Thoracic aorta (tissue), 2 donors: Measurements from ENCODE around the gene MDFIC2. TPM values are rescaled to one million over a fixed set of nuclear protein-coding genes. Genes with fewer than 3 reads are reported as not detected.
A peak's percentile ranks its signal among the peaks of the same experiment; 100 is the strongest.

ENCODE experiments used
- ATAC-seq: fragments of 150-250 bp; one replicate; pipeline ENCODE4 v1.8.0; 2017; ENCODE audit warnings: low read depth; ENCODE audit not compliant: insufficient number of reproducible peaks, low FRiP score
- DNase-seq: peaks from one replicate; pipeline ENCODE4 v3.0.0-alpha.2; 2020; ENCODE audit warnings: low spot score
- H3K27ac ChIP-seq, 2 donors: fragments of 200-600 bp; sonication (generic); 1 replicate in 1 of 2; 2 replicates in 1 of 2; pipeline ENCODE4 v1.5.1; 2016; ENCODE audit warnings: mild to moderate bottlenecking in 2 of 2, moderate library complexity in 2 of 2
- H3K27me3 ChIP-seq: fragments of 200-600 bp; sonication (generic); replicated peaks from 2 replicates; pipeline ENCODE4 v1.6.0; 2016; ENCODE audit warnings: mild to moderate bottlenecking; ENCODE audit not compliant: insufficient read depth
- H3K36me3 ChIP-seq: fragments of 200-600 bp; sonication (generic); one replicate; pipeline ENCODE4 v1.5.1; 2016
- H3K4me1 ChIP-seq, 2 donors: fragments of 200-600 bp; sonication (generic); 1 replicate in 1 of 2; 2 replicates in 1 of 2; pipeline versions ENCODE4 v1.5.1 to v1.6.0; 2016; ENCODE audit warnings: low read depth in 2 of 2, mild to moderate bottlenecking in 1 of 2; ENCODE audit not compliant: control insufficient read depth in 1 of 2
- H3K4me3 ChIP-seq: fragments of 200-600 bp; sonication (generic); 2 replicates; pipeline ENCODE4 v1.5.1; 2016; ENCODE audit warnings: mild to moderate bottlenecking
- H3K9me3 ChIP-seq: fragments of 200-600 bp; sonication (generic); 2 replicates; pipeline ENCODE4 v1.5.1; 2016
- total RNA-seq, 2 donors: library from RNA; depleted of rRNA; stranded (reverse); fragments of >200 nt; gene quantifications; one replicate each; pipeline versions ENCODE4 v1.1.0 to v1.2.3, GENCODE V29; 2016
- TF ChIP-seq, protein P1 (sequence below): fragments of 200-600 bp; sonication (generic); IDR thresholded peaks from one replicate; pipeline ENCODE4 v1.5.1; 2019; ENCODE audit warnings: antibody characterized with exemption

MDFIC2 gene
- not detected for total RNA-seq

DNA sequence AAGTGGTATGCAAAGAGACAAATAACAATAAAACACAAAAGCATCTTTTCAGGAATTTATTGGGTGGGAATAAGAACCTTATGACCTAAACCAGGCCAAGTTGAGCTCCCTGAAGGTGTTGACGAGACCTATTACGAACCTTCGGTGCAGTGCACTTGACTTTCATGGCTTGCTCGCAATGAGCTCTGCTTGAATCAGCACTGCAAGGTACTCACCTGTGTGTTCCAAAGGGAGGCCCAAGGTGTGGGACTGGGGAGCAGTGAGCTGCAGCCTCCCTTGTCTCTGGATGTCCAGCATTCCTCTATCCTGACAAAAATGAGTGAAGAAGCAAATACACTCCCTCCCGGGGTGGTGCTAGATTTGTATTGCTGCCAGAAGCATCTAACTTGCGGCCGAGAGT is at the start of gene MDFIC2:
Gene MDFIC2, minus strand, starts transcription at position 303 of the 400 bp plus-strand sequence. CDS start 665 bp downstream, outside the sequence.
- Histone ChIP-seq H3K4me3 (no peak within 1 kb of the TSS), H3K27me3 (no peaks in the 10 kb centered on the region), H3K4me1 (no peaks in the 10 kb centered on the region), H3K27ac (no peak within 1 kb of the TSS), H3K9me3 (no peaks in the 10 kb centered on the region), H3K36me3 (no peaks in the 10 kb centered on the region)
- ATAC-seq (no peak), DNase-seq (no peak)
- TF ChIP-seq, protein P1, sequence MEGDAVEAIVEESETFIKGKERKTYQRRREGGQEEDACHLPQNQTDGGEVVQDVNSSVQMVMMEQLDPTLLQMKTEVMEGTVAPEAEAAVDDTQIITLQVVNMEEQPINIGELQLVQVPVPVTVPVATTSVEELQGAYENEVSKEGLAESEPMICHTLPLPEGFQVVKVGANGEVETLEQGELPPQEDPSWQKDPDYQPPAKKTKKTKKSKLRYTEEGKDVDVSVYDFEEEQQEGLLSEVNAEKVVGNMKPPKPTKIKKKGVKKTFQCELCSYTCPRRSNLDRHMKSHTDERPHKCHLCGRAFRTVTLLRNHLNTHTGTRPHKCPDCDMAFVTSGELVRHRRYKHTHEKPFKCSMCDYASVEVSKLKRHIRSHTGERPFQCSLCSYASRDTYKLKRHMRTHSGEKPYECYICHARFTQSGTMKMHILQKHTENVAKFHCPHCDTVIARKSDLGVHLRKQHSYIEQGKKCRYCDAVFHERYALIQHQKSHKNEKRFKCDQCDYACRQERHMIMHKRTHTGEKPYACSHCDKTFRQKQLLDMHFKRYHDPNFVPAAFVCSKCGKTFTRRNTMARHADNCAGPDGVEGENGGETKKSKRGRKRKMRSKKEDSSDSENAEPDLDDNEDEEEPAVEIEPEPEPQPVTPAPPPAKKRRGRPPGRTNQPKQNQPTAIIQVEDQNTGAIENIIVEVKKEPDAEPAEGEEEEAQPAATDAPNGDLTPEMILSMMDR, result no peak

DNA sequence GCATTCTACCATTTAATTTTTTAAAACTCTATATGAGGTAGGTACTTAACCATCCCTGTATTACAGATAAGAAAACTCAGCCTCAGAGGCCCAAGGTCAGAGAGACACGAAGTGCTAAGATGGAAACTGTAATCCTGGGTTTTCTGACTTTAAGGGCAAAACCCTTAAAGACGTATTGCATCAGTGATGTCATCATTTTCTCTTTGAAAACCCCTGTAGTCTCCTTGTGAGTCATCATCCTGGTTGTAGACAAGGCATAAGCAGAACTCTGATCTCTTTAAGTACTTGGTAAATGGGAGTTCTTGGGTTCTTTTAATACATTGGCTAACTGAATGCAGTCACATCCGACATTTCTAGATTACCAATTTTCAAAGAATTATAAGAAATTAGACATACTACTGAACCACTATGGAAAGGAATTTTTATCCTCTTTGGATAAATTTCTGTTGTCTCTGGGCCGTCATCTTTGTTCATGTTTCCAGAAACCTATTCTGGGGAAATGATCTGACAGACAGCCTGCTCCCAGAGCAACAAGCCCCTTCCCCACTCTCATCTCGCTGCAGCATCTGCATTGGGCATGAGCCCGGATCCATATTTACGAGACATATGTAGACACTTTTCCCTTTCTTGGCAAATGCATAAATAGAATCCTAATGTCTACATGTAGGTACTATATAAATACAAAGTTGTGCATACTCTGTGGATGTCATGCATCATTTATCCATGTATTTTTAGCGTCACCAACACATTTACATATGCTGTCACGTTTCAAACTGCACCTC is 48.7 kb upstream of the MDFIC2 start:
- H3K36me3 ChIP-seq, result no peaks in the 10 kb centered on the region
- ATAC-seq (no peak), DNase-seq (no peak)
- H3K4me3 ChIP-seq, result no peak overlapping the region
- TF ChIP-seq, protein P1, result no peak
- H3K9me3 ChIP-seq, result no peaks in the 10 kb centered on the region
- H3K27ac ChIP-seq, result no peak overlapping the region
- no peaks in the 10 kb centered on the region for H3K4me1 ChIP-seq
- no peaks in the 10 kb centered on the region for H3K27me3 ChIP-seq

GRCh38 chr3:70359711-70360110 is 47.3 kb upstream of the MDFIC2 start:
- Histone ChIP-seq H3K4me3 (no peak overlapping the region), H3K36me3 (no peaks in the 10 kb centered on the region), H3K27me3 (no peaks in the 10 kb centered on the region), H3K9me3 (no peaks in the 10 kb centered on the region), H3K4me1 (peaks cover 0 to 10% of the 10 kb centered on the region in 2 donors), H3K27ac (no peak overlapping the region)
- DNase-seq (no peak), ATAC-seq (no peak)
- TF ChIP-seq, protein P1, result no peak

GRCh38 chr3:70358978-70359580 is 46.6 kb upstream of the MDFIC2 start:
- H3K4me3 ChIP-seq, result no peak overlapping the region
- no peak overlapping the region for H3K27ac ChIP-seq
- no peak for DNase-seq
- ATAC-seq, result no peak
- H3K9me3 ChIP-seq, result no peaks in the 10 kb centered on the region
- TF ChIP-seq, protein P1, result peak; percentile 74
- no peaks in the 10 kb centered on the region for H3K27me3 ChIP-seq
- H3K4me1 ChIP-seq, result peaks cover 0 to 14% of the 10 kb centered on the region in 2 donors
- no peaks in the 10 kb centered on the region for H3K36me3 ChIP-seq

- no peaks in the 10 kb centered on the region for H3K27me3 ChIP-seq
- H3K9me3 ChIP-seq, result peaks cover 3% of the 10 kb centered on the region
- no peaks in the 10 kb centered on the region for H3K36me3 ChIP-seq
- no peak overlapping the region for H3K4me3 ChIP-seq
- H3K27ac ChIP-seq, result no peak overlapping the region
- DNase-seq, result no peak
- peaks cover 0 to 14% of the 10 kb centered on the region in 2 donors for H3K4me1 ChIP-seq
- TF ChIP-seq, protein P1, result no peak
- no peak for ATAC-seq
Measured at GRCh38 chr3:70352215-70352614, 39.8 kb upstream of the MDFIC2 start.
